ENCODE results near the gene SLC22A2.

Gene SLC22A2

GRCh38 chr6:160273196-160273595 is 14.6 kb upstream of the SLC22A2 start:
- DNase-seq: no peak

- DNase-seq: no peak
Observed at GRCh38 chr6:160272707-160273106, 14.1 kb upstream of the SLC22A2 start.

- DNase-seq: no peak
Observed at GRCh38 chr6:160270347-160270746, 11.7 kb upstream of the SLC22A2 start.

- DNase-seq: no peak
Observed at GRCh38 chr6:160269771-160270170, 11.2 kb upstream of the SLC22A2 start.

- no peak for DNase-seq
Observed at GRCh38 chr6:160269023-160269521, 10.5 kb upstream of the SLC22A2 start.

GRCh38 chr6:160267102-160267501 is 8.5 kb upstream of the SLC22A2 start:
- no peak for DNase-seq

GRCh38 chr6:160265869-160266476 is 7.4 kb upstream of the SLC22A2 start:
- DNase-seq: no peak

GRCh38 chr6:160264061-160264612 is 5.5 kb upstream of the SLC22A2 start:
- DNase-seq: no peak

GRCh38 chr6:160263196-160263939 is 4.7 kb upstream of the SLC22A2 start:
- no peak for DNase-seq

GRCh38 chr6:160261991-160262680 is 3.5 kb upstream of the SLC22A2 start:
- no peak for DNase-seq

- DNase-seq: no peak
Observed at GRCh38 chr6:160260803-160261450, 2.3 kb upstream of the SLC22A2 start.

GRCh38 chr6:160260367-160260766 is 1.7 kb upstream of the SLC22A2 start:
- no peak for DNase-seq

- no peak for DNase-seq
Observed at GRCh38 chr6:160259598-160259997, 977 bp upstream of the SLC22A2 start.

- DNase-seq: no peak
Observed at GRCh38 chr6:160259143-160259425, 463 bp upstream of the SLC22A2 start.

- no peak for DNase-seq
Observed at GRCh38 chr6:160256445-160256844, 2.2 kb downstream of the SLC22A2 start.

- no peak for DNase-seq
Observed at GRCh38 chr6:160254467-160255312, 3.9 kb downstream of the SLC22A2 start.

GRCh38 chr6:160253714-160254113 is 4.9 kb downstream of the SLC22A2 start:
- no peak for DNase-seq

GRCh38 chr6:160253292-160253691 is 5.3 kb downstream of the SLC22A2 start:
- DNase-seq: no peak

GRCh38 chr6:160252073-160252813 is 6.4 kb downstream of the SLC22A2 start:
- DNase-seq: no peak

- no peak for DNase-seq
Observed at GRCh38 chr6:160249671-160250070, 8.9 kb downstream of the SLC22A2 start.

- DNase-seq: no peak
Observed at GRCh38 chr6:160248538-160248937, 10.1 kb downstream of the SLC22A2 start.

GRCh38 chr6:160247457-160247883 is 11.2 kb downstream of the SLC22A2 start:
- DNase-seq: no peak

Measured in stimulated activated naive CD4-positive, alpha-beta T cell treated with Interleukin-2 at 50 U/mL for 16 hours (primary cell).